ENCODE measurements around the gene CDH8. TPM values are rescaled to one million over a fixed set of nuclear protein-coding genes. Genes with fewer than 3 reads are reported as not detected.

The CDH8 gene
- total RNA-seq, 1 experiment from 2014 or later = 0.42 TPM

DNA sequence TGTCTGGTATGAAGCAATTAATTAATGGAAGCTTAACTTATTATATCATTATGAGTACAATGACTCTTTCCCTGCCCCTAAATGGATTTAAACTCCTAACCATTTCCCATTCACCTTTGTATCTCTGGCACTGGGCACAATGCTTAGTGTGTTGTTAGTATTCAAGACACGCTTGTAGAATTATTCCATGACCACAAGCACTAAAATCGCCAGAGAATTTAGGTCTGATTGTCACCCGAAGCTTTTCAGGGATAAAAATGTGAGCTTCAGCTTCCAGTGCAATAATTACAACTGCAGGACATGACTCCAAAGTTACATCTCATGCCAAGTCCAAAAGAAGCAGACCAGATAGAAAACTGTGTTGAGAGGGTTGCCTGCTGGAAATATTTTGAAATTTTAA lies 101.6 kb downstream of the CDH8 start:
- Mint-ChIP-seq H3K36me3 (ENCODE audit: insufficient read depth, unreplicated experiment) (no peaks in the 10 kb centered on the region), H3K4me1 (ENCODE audit: insufficient read depth, unreplicated experiment) (no peaks in the 10 kb centered on the region), H3K4me3 (ENCODE audit: unreplicated experiment) (no peak overlapping the region), H3K27ac (ENCODE audit: low read depth, unreplicated experiment) (no peak overlapping the region), H3K9me3 (ENCODE audit: unreplicated experiment) (no peaks in the 10 kb centered on the region), H3K27me3 (ENCODE audit: insufficient read depth, unreplicated experiment) (peaks cover 28% of the 10 kb centered on the region)
- POLR2A ChIA-PET = interaction anchor here (1.1 kb wide), 1 partner anchor 141 kb away, joined by 3 read pairs; no protein-coding TSS in a partner anchor
- BruUV-seq (replicated peaks) = no TSS peak
- intact Hi-C loops (cut with micrococcal nuclease) = no loop called here
- no peak for TF ChIP-seq CTCF (IDR thresholded peaks at IDR 0.05; ENCODE audit: unreplicated experiment)
- DNase-seq (ENCODE audit: unreplicated experiment) = no peak
- CTCF ChIA-PET = interaction anchor here (0.6 to 1.2 kb wide), 3 partner anchors 106 to 279 kb away, joined by 3 to 4 read pairs (median 3); no protein-coding TSS in a partner anchor

DNA sequence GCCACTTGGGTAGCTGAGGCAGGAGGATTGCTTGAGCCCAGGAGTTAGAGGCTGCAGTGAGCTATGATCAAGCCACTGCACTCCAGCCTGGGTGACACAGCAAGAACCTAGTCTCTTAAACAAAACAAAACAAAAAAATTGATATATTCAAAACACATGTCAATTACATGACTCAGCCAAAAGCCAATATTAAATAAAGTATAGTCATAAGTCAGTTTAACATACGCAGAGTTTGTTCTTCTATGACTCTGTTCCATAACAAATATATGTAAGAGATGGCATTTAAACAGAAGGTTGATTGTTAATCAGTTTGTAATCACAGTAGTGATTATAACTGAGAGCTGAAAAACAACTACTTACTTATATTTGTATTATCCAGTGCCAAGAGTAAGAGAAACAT lies 106.5 kb downstream of the CDH8 start:
- Mint-ChIP-seq H3K27ac (ENCODE audit: low read depth, unreplicated experiment) (no peak overlapping the region), H3K36me3 (ENCODE audit: insufficient read depth, unreplicated experiment) (no peaks in the 10 kb centered on the region), H3K4me3 (ENCODE audit: unreplicated experiment) (no peak overlapping the region), H3K9me3 (ENCODE audit: unreplicated experiment) (no peaks in the 10 kb centered on the region), H3K4me1 (ENCODE audit: insufficient read depth, unreplicated experiment) (no peaks in the 10 kb centered on the region), H3K27me3 (ENCODE audit: insufficient read depth, unreplicated experiment) (no peaks in the 10 kb centered on the region)
- BruUV-seq (replicated peaks) = no TSS peak
- ChIA-PET CTCF (no interaction called here), POLR2A (no interaction called here)
- TF ChIP-seq CTCF (IDR thresholded peaks at IDR 0.05; ENCODE audit: unreplicated experiment) = no peak
- intact Hi-C loops (cut with micrococcal nuclease) = no loop called here
- DNase-seq (ENCODE audit: unreplicated experiment) = no peak

GRCh38 chr16:61926766-61927165 lies 109.5 kb downstream of the CDH8 start:
- no peak for TF ChIP-seq CTCF (IDR thresholded peaks at IDR 0.05; ENCODE audit: unreplicated experiment)
- ChIA-PET CTCF (interaction anchor here (0.6 kb wide), 2 partner anchors 31 to 81 kb away, joined by 3 read pairs; no protein-coding TSS in a partner anchor), POLR2A (no interaction called here)
- no TSS peak for BruUV-seq (replicated peaks)
- H3K9me3 Mint-ChIP-seq (ENCODE audit: unreplicated experiment) = no peaks in the 10 kb centered on the region
- H3K36me3 Mint-ChIP-seq (ENCODE audit: insufficient read depth, unreplicated experiment) = no peaks in the 10 kb centered on the region
- H3K27ac Mint-ChIP-seq (ENCODE audit: low read depth, unreplicated experiment) = no peak overlapping the region
- H3K27me3 Mint-ChIP-seq (ENCODE audit: insufficient read depth, unreplicated experiment) = no peaks in the 10 kb centered on the region
- no peak overlapping the region for H3K4me3 Mint-ChIP-seq (ENCODE audit: unreplicated experiment)
- intact Hi-C loops (cut with micrococcal nuclease) = no loop called here
- no peaks in the 10 kb centered on the region for H3K4me1 Mint-ChIP-seq (ENCODE audit: insufficient read depth, unreplicated experiment)
- no peak for DNase-seq (ENCODE audit: unreplicated experiment)

GRCh38 chr16:61923629-61924028 lies 112.6 kb downstream of the CDH8 start:
- H3K4me3 Mint-ChIP-seq (ENCODE audit: unreplicated experiment) = no peak overlapping the region
- H3K4me1 Mint-ChIP-seq (ENCODE audit: insufficient read depth, unreplicated experiment) = no peaks in the 10 kb centered on the region
- ChIA-PET CTCF (no interaction called here), POLR2A (no interaction called here)
- H3K27ac Mint-ChIP-seq (ENCODE audit: low read depth, unreplicated experiment) = no peak overlapping the region
- no peaks in the 10 kb centered on the region for H3K36me3 Mint-ChIP-seq (ENCODE audit: insufficient read depth, unreplicated experiment)
- H3K9me3 Mint-ChIP-seq (ENCODE audit: unreplicated experiment) = no peaks in the 10 kb centered on the region
- BruUV-seq (replicated peaks) = no TSS peak
- TF ChIP-seq CTCF (IDR thresholded peaks at IDR 0.05; ENCODE audit: unreplicated experiment) = no peak
- intact Hi-C loops (cut with micrococcal nuclease) = no loop called here
- DNase-seq (ENCODE audit: unreplicated experiment) = no peak
- H3K27me3 Mint-ChIP-seq (ENCODE audit: insufficient read depth, unreplicated experiment) = no peaks in the 10 kb centered on the region
